Mononuclear cell (primary cell): ENCODE results near the gene XAB2. TPM values are rescaled to one million over a fixed set of nuclear protein-coding genes. Genes with fewer than 3 reads are reported as not detected.
"Not testable (repeated sequence)": the region's sequence is repeated elsewhere in the genome, so short reads cannot be mapped to it uniquely, and the experiment has no call there.

ENCODE experiments used
- H3K27me3 ChIP-seq: 2 replicates; pipeline ENCODE4 v1.6.0; 2011; ENCODE audit warnings: low read length, control low read depth; ENCODE audit not compliant: insufficient read depth
- H3K4me1 ChIP-seq: 2 replicates; pipeline ENCODE4 v1.5.1; 2011; ENCODE audit warnings: mild to moderate bottlenecking, low read length, control low read depth; ENCODE audit not compliant: insufficient read depth
- H3K4me3 ChIP-seq: 2 replicates; pipeline ENCODE4 v1.5.1; 2011; ENCODE audit warnings: mild to moderate bottlenecking, low read length, moderate library complexity
- H3K9me3 ChIP-seq: 2 replicates; pipeline ENCODE4 v1.5.1; 2011; ENCODE audit warnings: low read depth, mild to moderate bottlenecking, control low read depth, low read length
- total RNA-seq: library from RNA; depleted of rRNA; stranded (reverse); fragments of >200 nt; gene quantifications from one replicate; pipeline ENCODE4 v1.2.3, GENCODE V29; 2012

Gene XAB2
- total RNA-seq, 1 donor: 53.2 TPM

DNA sequence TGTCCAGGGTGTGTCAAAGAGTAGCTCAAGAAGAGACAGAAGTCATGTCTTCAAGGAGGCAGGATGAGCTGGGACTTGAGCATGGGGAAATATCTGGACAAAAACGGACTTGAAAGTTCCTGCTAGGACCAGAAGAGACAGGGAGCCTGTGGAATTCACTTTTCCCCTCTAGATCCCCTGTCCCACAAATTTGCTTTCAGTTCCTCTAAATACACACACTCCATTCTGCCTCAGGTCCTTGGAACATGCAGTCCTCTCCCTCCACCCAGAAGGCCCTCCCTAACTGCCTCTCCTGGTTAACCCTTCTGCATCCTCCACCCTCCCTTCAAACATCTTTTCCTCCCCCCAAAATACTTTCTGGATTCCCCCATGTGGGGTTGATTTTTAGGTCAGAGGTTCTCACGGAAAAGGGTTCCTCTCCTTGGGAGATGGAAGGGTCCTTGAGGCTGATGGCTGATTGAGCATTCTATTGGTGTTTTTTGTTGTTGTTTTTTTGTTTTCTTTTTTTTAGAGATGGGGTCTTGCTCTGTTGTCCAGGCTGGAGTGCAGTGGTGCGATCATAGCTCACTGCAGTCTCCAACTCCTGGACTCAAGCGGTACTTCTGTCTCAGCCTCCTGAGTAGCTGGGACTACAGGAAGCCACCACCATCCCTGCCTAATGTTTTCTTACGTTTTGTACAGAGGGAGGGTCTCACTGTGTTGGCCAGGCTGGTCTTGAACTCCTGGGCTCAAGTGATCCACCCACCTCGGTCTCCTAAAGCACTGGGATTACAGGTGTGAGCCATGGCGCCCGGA lies 32.6 kb upstream of the XAB2 start:
- no peaks in the 10 kb centered on the region for H3K9me3 ChIP-seq
- no peak overlapping the region for H3K4me3 ChIP-seq
- peaks cover 28% of the 10 kb centered on the region for H3K4me1 ChIP-seq
- no peaks in the 10 kb centered on the region for H3K27me3 ChIP-seq

DNA sequence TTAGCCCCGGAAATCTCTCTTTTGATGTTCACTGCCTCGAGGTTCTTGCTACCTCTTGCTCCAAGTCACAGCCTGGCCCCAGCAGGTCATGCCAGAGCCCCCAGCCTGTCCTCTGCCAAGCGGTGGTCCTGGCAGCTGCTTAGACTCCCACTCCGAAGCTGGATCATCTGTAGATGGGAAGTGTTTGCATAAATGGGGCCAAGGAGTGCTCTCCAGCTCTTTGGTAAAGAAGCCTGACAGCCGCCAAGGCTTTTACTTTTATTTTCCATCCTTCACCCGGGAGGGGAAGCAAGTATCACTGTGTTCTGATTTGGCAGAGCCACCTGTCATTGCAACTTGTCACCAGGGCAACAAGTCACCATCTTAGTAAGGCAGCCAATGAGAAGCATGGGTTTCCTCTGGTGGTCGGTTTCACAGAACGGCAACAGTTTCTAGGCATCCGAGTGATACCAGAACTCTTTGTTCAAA lies 28.9 kb upstream of the XAB2 start:
- Histone ChIP-seq H3K27me3 (no peaks in the 10 kb centered on the region), H3K9me3 (no peaks in the 10 kb centered on the region), H3K4me3 (no peak overlapping the region), H3K4me1 (peaks cover 64% of the 10 kb centered on the region)

DNA sequence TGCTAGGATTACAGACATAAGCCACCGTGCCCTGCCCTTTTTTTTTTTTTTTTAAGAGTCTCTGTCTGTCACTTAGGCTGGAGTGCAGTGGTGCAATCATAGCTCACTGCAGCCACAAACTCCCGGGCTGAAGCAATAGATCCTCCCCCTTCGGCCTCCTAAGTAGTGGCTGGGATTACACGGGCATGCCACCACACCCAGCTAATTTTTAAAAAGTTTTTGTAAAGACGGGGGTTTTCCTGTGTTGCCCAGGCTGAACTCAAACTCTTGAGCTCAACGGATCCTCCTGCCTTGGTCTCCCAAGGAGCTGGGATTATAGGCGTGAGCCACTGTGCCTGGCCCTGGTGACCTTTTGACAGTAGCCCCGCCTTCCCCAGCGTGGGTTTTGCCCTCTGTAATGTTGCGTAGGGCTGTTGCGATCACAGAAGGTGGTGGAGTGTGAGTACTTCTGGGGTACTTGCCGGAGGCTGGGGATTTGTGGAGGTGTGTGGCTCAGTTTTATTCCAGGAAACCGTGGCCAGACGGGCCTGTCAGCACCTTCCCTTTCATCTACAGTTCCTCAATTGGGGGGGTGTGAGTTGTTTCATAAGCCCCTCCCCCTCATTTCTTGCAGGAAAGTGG lies 27.9 kb upstream of the XAB2 start:
- peaks cover 74% of the 10 kb centered on the region for H3K4me1 ChIP-seq
- no peaks in the 10 kb centered on the region for H3K9me3 ChIP-seq
- H3K4me3 ChIP-seq: no peak overlapping the region
- H3K27me3 ChIP-seq: no peaks in the 10 kb centered on the region

DNA sequence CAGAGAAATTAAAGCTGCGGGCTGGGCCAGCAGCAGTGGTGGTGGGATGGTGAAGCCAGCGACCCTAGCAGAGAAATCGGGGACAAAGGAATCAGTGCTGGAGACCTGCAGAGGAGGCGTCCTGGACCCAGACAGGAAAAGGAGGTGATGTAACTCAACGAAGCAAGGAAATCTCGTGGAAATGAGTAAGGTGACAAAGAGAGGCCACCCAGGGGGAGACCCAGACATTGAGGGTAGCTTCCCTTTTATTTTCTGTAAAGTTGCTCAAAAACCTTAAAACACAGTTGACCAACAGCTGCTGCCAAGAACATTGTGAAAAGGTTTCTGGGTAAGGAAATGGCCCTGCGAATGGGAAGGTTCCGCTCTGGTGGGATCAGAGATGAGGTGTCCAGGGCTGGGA lies 26.2 kb upstream of the XAB2 start:
- H3K4me3 ChIP-seq: no peak overlapping the region
- H3K4me1 ChIP-seq: peaks cover 73% of the 10 kb centered on the region
- no peaks in the 10 kb centered on the region for H3K27me3 ChIP-seq
- H3K9me3 ChIP-seq: no peaks in the 10 kb centered on the region

DNA sequence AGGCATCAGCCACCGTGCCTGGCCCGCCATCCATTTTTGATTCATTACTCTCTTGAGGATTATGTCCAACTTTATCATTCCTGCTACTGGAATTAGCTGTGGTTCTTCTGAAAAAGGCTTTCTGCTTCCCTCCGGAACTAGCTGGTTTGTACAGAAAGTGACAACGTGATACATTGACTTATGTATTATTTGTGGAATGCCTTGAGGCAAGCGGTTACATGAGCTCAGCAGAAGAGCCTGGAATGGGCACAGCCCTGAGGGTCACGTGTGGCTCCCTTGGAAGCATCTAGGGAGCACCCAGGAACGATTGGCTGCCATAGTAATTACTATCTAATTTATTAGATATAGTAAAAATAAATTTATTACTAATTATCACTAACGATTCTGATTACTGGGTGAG lies 25.1 kb upstream of the XAB2 start:
- H3K27me3 ChIP-seq: no peaks in the 10 kb centered on the region
- H3K4me3 ChIP-seq: no peak overlapping the region
- peaks cover 73% of the 10 kb centered on the region for H3K4me1 ChIP-seq
- no peaks in the 10 kb centered on the region for H3K9me3 ChIP-seq

DNA sequence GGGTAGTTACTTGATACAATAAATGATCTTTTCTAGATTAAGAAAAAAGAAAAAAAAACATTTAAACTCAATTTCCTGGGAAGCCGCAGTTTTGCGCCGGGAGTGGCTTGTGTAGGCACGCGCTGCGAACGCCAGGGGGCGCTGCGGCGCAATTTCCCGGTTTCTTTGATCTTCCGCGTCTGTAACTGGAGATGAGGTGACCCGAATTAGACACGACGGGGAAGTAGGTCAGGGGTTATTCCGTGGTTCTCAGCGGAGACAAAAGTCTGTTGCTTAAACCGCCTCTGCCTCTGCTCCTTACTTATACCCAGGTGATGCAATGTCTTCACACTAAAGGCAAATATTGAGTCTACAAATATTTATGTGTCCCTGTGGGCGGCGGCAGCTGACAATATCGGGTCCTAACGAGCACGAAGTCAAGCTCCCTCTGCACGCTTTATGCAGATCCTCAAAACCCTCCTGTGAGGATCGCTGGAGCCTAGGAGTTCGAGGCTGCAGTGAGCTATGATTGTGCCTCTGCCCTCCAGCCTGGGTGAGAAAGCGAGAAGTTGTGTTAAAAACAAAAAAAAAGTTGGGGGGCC lies 22.8 kb upstream of the XAB2 start:
- H3K27me3 ChIP-seq: no peaks in the 10 kb centered on the region
- peak overlapping the region; percentile 14 for H3K4me3 ChIP-seq
- H3K9me3 ChIP-seq: no peaks in the 10 kb centered on the region
- peaks cover 54% of the 10 kb centered on the region for H3K4me1 ChIP-seq

DNA sequence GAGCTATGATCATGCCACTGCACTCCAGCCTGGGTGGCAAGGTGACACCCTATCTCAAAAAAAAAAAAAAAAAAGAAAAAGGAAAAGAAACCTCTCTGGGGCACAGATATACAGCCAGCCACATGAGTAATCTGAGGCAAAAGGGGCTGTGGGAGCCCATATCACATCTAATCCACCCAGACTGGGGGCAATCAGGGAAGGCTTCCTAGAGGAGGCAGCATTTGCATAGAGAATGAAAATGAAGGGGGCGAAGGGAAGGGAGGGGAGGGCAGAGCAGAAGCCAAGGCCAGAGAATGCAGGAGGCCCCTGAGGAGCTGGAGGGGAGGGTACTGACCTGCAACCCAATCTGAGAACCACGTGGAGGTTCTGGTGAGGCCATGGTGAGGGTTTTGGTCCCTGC lies 20.8 kb upstream of the XAB2 start:
- Histone ChIP-seq H3K9me3 (no peaks in the 10 kb centered on the region), H3K27me3 (no peaks in the 10 kb centered on the region), H3K4me3 (no peak overlapping the region), H3K4me1 (peaks cover 52% of the 10 kb centered on the region)

DNA sequence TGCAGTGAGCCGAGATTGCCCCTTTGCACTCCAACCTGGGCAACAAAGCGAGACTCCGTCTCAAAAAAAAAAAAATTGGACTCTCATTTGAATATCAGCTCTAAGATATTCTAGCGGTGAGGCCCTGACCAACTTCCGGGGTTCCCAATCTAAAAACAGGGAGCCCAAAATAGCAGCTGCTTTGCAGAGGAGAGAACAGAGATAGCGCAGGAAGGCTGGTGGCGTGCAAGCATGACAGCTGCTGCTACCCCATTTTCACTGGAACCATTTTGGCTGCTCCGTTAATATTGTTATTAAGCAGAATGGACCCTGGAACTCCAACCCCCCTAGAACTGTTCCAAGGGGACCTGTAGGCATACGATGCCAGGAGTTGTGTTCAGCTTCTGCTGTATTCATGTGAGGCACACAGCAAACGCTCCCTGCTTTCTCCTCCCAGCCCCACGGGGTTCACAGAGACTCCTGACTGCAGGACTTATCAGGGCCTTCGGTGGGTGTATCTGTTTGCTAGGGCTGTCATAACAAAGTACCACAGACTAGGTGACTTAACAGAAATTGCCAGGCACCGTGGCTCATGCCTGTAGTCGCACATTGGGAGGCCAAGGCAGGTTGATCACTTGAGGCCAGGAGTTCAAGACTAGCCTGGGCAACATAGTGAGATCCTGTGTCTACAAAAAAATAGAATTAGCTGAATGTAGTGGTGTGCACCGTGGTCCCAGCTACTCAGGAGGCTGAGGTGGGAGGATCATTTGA lies 19.1 kb upstream of the XAB2 start:
- no peaks in the 10 kb centered on the region for H3K27me3 ChIP-seq
- no peak overlapping the region for H3K4me3 ChIP-seq
- H3K9me3 ChIP-seq: no peaks in the 10 kb centered on the region
- H3K4me1 ChIP-seq: peaks cover 51% of the 10 kb centered on the region

DNA sequence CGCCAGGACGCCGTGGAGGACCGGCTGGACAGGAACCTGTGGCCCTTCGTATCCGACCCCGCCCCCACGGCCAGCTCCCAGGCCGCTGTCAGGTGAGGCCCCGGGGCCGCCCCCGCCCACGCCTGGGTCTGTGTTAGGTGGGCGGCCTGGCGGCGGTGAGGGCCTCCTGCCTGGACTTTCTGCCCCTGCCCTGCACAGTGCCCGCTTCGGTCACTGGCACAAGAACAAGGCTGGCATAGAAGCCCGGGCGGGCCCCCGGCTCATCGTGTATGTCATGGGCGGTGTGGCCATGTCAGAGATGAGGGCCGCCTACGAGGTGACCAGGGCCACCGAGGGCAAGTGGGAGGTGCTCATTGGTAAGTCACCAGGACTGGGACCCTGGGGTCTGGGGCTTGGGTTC lies 17.8 kb upstream of the XAB2 start:
- H3K4me3 ChIP-seq: no peak overlapping the region
- no peaks in the 10 kb centered on the region for H3K27me3 ChIP-seq
- no peaks in the 10 kb centered on the region for H3K9me3 ChIP-seq
- peaks cover 40% of the 10 kb centered on the region for H3K4me1 ChIP-seq

DNA sequence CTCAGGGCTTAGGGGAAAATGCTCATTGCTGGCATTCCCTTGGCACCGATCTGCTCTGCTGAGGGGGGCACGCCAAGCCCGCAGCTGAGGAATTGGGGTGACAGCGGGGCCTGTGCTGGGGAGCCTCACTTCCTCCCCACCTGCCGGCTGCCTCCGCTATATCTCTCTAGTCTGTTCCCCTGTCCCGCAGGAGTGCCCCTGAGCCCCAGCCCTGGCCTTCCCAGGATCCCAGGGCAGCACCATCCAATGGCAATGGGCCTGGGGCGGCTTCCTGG lies 17.0 kb upstream of the XAB2 start:
- Histone ChIP-seq H3K9me3 (no peaks in the 10 kb centered on the region), H3K4me3 (no peak overlapping the region), H3K4me1 (peaks cover 35% of the 10 kb centered on the region), H3K27me3 (no peaks in the 10 kb centered on the region)

DNA sequence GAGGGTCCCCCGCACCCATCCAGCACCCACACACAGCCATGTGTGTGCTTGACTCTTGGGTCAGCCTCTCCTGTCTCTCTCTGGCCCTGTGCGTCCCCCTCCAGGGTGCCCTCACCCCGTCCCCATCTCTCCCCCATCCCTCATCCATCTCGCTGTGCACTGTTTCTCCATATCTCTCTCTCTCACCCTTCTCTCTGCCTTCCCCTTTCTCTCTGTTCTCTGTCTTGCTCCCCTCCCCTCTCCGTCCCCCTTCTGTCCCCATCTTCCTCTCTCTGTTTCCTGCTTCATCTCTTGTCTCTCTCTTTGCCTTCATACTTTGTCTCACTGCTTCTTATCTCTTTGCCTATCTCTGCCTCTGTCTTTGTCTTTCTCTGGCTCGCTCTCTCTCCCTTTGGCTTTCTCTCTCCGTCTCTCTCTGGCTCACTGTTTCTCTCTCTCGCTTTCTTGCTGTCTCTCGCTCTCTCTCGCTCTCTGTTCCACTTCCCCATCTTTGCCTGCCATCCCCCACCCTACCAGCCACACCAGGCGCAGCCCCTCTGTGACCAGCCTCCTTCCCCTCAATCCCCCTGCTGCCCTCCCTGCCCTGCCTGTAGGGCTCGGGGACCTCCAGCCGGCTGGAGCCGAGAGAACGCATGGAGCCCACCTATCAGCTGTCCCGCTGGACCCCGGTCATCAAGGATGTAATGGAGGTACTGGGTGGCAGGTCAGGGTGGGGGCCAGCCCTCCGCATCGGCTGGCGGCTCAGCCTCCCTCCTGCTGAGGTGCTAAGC lies 16.5 kb upstream of the XAB2 start:
- Histone ChIP-seq H3K4me3 (peak overlapping the region; percentile 0), H3K4me1 (peaks cover 35% of the 10 kb centered on the region), H3K27me3 (no peaks in the 10 kb centered on the region), H3K9me3 (no peaks in the 10 kb centered on the region)

DNA sequence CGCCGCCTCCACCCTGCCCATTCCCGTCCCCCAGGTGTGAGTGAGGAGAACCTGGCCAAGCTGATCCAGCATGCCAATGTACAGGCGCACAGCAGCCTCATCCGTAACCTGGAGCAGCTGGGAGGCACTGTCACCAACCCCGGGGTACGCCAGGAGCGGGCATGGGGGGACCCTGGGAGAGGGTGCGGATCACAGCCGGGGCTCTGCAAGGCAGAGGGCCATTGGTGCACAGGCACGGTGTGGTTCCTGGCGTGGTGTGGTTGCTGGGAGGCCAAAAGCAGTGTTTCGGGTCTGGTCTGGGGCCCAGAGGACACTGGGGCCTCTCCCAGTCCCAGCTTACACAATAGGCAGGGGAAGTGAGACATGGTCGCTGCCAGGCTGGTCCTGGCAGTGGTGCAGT lies 15.8 kb upstream of the XAB2 start:
- H3K4me3 ChIP-seq: no peak overlapping the region
- peaks cover 35% of the 10 kb centered on the region for H3K4me1 ChIP-seq
- H3K9me3 ChIP-seq: no peaks in the 10 kb centered on the region
- H3K27me3 ChIP-seq: no peaks in the 10 kb centered on the region

DNA sequence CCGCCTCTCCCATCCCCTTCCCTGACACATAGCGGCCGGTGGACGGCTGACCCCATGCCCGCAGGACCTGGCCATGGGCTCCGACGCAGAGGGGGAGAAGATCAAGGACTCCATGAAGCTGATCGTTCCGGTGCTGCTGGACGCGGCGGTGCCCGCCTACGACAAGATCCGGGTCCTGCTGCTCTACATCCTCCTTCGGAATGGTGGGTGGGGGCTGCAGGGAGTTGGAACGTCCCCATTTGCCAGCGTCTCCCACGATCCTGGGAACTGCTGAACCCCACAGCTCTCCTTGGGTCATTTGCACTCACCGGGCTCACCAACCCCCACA lies 15.2 kb upstream of the XAB2 start:
- Histone ChIP-seq H3K4me1 (peaks cover 35% of the 10 kb centered on the region), H3K9me3 (no peaks in the 10 kb centered on the region), H3K4me3 (no peak overlapping the region)

DNA sequence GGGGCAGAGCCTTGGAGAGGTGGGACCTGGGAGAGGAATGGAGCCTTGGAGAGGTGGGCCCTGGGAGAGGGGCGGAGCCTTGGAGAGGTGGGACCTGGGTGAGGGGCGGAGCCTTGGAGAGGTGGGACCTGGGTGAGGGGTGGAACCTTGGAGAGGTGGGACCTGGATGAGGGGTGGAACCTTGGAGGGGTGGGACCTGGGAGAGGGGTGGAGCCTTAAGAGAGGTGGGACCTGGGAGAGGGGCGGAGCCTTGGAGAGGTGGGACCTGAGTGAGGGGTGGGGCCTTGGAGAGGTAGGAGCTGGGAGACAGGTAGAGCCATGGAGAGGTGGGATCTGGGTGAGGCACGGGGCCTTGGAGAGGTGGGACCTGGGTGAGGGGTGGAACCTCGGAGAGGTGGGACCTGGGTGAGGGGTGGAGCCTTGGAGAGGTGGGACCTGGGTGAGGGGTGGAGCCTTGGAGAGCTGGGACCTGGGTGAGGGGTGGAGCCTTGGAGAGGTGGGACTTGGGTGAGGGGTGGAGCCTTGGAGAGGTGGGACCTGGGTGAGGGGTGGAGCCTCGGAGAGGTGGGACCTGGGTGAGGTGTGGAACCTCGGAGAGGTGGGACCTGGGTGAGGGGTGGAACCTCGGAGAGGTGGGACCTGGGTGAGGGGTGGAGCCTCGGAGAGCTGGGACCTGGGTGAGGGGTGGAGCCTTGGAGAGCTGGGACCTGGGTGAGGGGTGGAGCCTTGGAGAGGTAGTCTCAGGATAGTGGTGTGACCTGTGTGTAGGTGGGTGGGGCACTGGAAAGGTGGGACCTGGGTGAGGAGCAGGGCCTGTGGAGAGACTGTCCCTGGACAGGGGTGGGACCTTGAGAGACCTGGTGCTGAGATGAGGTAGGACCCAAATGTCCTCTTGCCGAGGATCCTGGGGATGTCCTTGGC lies 14.5 kb upstream of the XAB2 start:
- not testable (repeated sequence) for H3K9me3 ChIP-seq, H3K27me3 ChIP-seq, H3K4me3 ChIP-seq
- peaks cover 40% of the 10 kb centered on the region for H3K4me1 ChIP-seq

More for the DNA sequence above, 15.2 kb upstream of the XAB2 start:
- H3K27me3 ChIP-seq: no peaks in the 10 kb centered on the region
